K562 (cell line): ENCODE measurements around the gene PTTG1IP. TPM values are rescaled to one million over a fixed set of nuclear protein-coding genes. Genes with fewer than 3 reads are reported as not detected.

Experiments used
- CHD4 ChIP-seq: fragments of 200-600 bp; sonication (generic); IDR thresholded peaks from 3 replicates; pipeline ENCODE4 v1.6.1; 2012; ENCODE audit warnings: low read depth, mild to moderate bottlenecking, mixed read lengths, low read length, inconsistent platforms; ENCODE audit not compliant: insufficient read depth, insufficient replicate concordance, poor library complexity, severe bottlenecking
- FOSL1 ChIP-seq: fragments of 200-800 bp; sonication (Bioruptor generic); conservative IDR thresholded peaks from 2 replicates; pipeline ENCODE4 v1.6.1; 2016; ENCODE audit warnings: missing genetic modification characterization, missing compliant biosample characterization
- FOXM1 ChIP-seq, 2 experiments: fragments of 450-650 bp in 1 of 2; sonication (generic) in 1 of 2; formaldehyde crosslinking in 1 of 2; IDR thresholded peaks; 2 replicates each; pipeline versions ENCODE4 v1.6.1 to v1.9.0; 2017 to 2022; ENCODE audit warnings: low read depth in 2 of 2, mild to moderate bottlenecking in 2 of 2, missing genetic modification reagents in 1 of 2, moderate library complexity in 1 of 2
- KDM5B ChIP-seq: fragments of 200-600 bp; sonication (generic); IDR thresholded peaks from 2 replicates; pipeline ENCODE4 v1.6.1; 2012; ENCODE audit warnings: low read depth, mild to moderate bottlenecking, moderate library complexity, low read length, control low read depth, inconsistent platforms; ENCODE audit not compliant: insufficient replicate concordance
- MCM3 ChIP-seq: fragments of 450-650 bp; IDR thresholded peaks from 2 replicates; pipeline ENCODE4 v1.6.1; 2016
- MEIS2 ChIP-seq: fragments of 450-650 bp; IDR thresholded peaks from 2 replicates; pipeline ENCODE4 v1.6.1; 2014; ENCODE audit warnings: mild to moderate bottlenecking; ENCODE audit not compliant: partially characterized antibody
- MIER1 ChIP-seq: fragments of 450-650 bp; IDR thresholded peaks from 2 replicates; pipeline ENCODE4 v1.6.1; 2016; ENCODE audit warnings: antibody characterized with exemption, mild to moderate bottlenecking, low read depth
- PHB ChIP-seq: fragments of 250-450 bp; sonication (Bioruptor Pico); IDR thresholded peaks from 2 replicates; pipeline ENCODE4 v1.5.0; 2021
- TCF7L2 ChIP-seq: fragments of 150-350 bp; IDR thresholded peaks from 2 replicates; pipeline ENCODE4 v1.6.1; 2016; ENCODE audit warnings: low read depth, mild to moderate bottlenecking, low read length, moderate library complexity
- TEAD4 ChIP-seq, 2 experiments: sonication (generic) in 1 of 2; formaldehyde crosslinking in 1 of 2; IDR thresholded peaks; 2 replicates each; pipeline versions ENCODE4 v1.6.1 to v1.8.0; 2012 to 2022; ENCODE audit warnings: borderline replicate concordance in 1 of 2, inconsistent platforms in 1 of 2, low read length in 1 of 2, mild to moderate bottlenecking in 1 of 2, missing genetic modification reagents in 1 of 2
- XRCC5 ChIP-seq: fragments of 200-400 bp; formaldehyde crosslinking; IDR thresholded peaks from 2 replicates; pipeline ENCODE4 v1.6.1; 2017; ENCODE audit warnings: low read depth, mild to moderate bottlenecking, low read length
- ZNF239 ChIP-seq: fragments of 250-450 bp; sonication (Bioruptor Pico); IDR thresholded peaks from 2 replicates; pipeline ENCODE4 v1.4.0; 2020; ENCODE audit warnings: mild to moderate bottlenecking
- ZNF583 ChIP-seq: fragments of 250-450 bp; sonication (Bioruptor Pico); IDR thresholded peaks from 2 replicates; pipeline ENCODE4 v1.4.0; 2020
- polyA plus RNA-seq, 8 experiments: library from polyadenylated mRNA; depleted of rRNA in 4 of 8; stranded (reverse) in 5 of 8; unstranded in 3 of 8; fragments of >200 nt; fragmentation: Nextera tagmentation in 2 of 8; fragmentation: Illumina TruSeq in 1 of 8; extraction: Ambion mirVana in 2 of 8; extraction: Trizol in 1 of 8; gene quantifications; 2 replicates each; pipeline versions ENCODE4 v1.2.1 to v1.2.3, GENCODE V29; 2011 to 2014; ENCODE audit warnings: inconsistent platforms in 1 of 8, missing spikeins in 1 of 8
- total RNA-seq, 7 experiments: library from RNA; depleted of rRNA in 6 of 7; stranded (reverse); fragments of >200 nt in 6 of 7; fragmentation: Illumina TruSeq in 2 of 7; extraction: Trizol in 2 of 7; gene quantifications; 2 replicates each; pipeline versions ENCODE4 v1.2.1 to v1.2.3, GENCODE V29; 2011 to 2021; ENCODE audit warnings: low replicate concordance in 1 of 7
- TF ChIP-seq, protein P1 (sequence below): fragments of 450-650 bp; IDR thresholded peaks from 2 replicates; pipeline ENCODE4 v1.6.1; 2016; ENCODE audit warnings: antibody characterized with exemption
- TF ChIP-seq, protein P2 (sequence below): sonication (generic); formaldehyde crosslinking; IDR thresholded peaks from 2 replicates; pipeline ENCODE4 v1.8.0; 2022; ENCODE audit warnings: mild to moderate bottlenecking, low read depth, missing genetic modification reagents
- TF ChIP-seq, protein P3 (sequence below): fragments of 250-450 bp; sonication (Bioruptor Pico); IDR thresholded peaks from 2 replicates; pipeline ENCODE4 v1.4.0; 2020
- TF ChIP-seq, protein P4 (sequence below): fragments of 450-650 bp; formaldehyde crosslinking; IDR thresholded peaks from 2 replicates; pipeline ENCODE4 v1.4.0; 2020; ENCODE audit warnings: mild to moderate bottlenecking, moderate library complexity
- TF ChIP-seq, protein P5 (sequence below), 3 experiments: IDR thresholded peaks in 2 of 3; conservative IDR thresholded peaks in 1 of 3; 2 replicates each; pipeline ENCODE4 v1.5.1; 2011 to 2012; ENCODE audit warnings: low read length in 3 of 3, mild to moderate bottlenecking in 3 of 3, control low read depth in 2 of 3, improper control_type of control experiment in 1 of 3, inconsistent platforms in 1 of 3, low read depth in 1 of 3, mixed read lengths in 1 of 3, moderate library complexity in 1 of 3; ENCODE audit not compliant: insufficient read depth in 2 of 3

The PTTG1IP gene
- total and polyA plus RNA-seq, 9 of the 15 experiments (the other 6 are each of a cell fraction or from before 2014, with no cell fraction given) = 5.0 to 99.3 (median 82.4) TPM

DNA sequence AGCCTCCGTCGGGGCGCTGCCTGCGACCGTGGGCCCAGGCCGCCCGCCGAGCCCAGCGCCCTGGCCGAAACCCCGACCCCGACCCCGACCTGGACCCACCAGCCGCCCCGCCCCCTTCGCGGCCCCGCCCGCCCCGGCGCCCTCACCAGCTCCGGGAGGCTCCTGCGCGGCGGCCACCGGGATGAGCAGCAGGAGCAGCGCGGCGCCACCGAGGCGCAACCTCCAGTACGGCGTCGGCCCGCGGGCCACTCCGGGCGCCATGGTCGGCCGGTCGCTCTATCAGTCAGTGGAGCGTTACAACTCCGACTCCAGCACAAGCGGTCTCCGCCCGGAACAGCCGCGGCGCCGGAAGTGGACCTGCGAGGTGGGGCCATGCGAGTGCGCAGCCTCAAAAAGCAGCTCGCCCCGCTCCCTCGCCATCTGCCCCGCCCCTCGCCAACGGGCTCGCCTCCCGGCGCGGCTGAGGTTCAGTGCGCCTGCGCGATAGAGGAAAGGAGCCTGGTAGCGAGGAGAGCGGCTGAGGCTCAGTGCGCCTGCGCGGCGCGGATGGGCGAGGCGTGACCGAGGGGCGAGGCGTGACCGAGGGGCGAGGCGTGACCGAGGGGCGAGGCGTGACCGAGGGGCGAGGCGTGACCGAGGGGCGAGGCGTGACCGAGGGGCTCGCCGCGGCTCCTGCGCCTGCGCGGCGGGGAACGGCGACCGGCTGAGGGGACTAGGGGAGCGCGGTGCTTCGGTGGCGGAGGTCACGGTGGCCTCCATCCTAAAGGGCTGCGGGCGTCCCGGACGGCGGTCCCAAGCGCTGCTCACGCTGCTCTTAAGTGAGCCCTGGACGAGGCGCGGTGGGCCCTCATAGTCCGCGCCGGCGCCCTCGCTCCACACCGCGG is at the start of gene PTTG1IP (continued):
- TF ChIP-seq, protein P1, sequence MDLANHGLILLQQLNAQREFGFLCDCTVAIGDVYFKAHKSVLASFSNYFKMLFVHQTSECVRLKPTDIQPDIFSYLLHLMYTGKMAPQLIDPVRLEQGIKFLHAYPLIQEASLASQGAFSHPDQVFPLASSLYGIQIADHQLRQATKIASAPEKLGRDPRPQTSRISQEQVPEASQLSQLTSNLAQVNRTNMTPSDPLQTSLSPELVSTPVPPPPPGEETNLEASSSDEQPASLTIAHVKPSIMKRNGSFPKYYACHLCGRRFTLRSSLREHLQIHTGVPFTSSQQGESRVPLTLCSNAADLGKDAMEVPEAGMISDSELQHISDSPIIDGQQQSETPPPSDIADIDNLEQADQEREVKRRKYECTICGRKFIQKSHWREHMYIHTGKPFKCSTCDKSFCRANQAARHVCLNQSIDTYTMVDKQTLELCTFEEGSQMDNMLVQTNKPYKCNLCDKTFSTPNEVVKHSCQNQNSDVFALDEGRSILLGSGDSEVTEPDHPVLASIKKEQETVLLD = peak; percentile 99
- TF ChIP-seq, protein P2, sequence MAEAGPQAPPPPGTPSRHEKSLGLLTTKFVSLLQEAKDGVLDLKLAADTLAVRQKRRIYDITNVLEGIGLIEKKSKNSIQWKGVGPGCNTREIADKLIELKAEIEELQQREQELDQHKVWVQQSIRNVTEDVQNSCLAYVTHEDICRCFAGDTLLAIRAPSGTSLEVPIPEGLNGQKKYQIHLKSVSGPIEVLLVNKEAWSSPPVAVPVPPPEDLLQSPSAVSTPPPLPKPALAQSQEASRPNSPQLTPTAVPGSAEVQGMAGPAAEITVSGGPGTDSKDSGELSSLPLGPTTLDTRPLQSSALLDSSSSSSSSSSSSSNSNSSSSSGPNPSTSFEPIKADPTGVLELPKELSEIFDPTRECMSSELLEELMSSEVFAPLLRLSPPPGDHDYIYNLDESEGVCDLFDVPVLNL (CRISPR knock-in tag) = peak; percentile 79
- peak; percentile 72 for TF ChIP-seq KDM5B
- TF ChIP-seq, protein P3, sequence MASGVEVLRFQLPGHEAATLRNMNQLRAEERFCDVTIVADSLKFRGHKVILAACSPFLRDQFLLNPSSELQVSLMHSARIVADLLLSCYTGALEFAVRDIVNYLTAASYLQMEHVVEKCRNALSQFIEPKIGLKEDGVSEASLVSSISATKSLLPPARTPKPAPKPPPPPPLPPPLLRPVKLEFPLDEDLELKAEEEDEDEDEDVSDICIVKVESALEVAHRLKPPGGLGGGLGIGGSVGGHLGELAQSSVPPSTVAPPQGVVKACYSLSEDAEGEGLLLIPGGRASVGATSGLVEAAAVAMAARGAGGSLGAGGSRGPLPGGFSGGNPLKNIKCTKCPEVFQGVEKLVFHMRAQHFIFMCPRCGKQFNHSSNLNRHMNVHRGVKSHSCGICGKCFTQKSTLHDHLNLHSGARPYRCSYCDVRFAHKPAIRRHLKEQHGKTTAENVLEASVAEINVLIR = no peak
- TF ChIP-seq MIER1 = no peak
- TF ChIP-seq ZNF239 = no peak
- no peak for TF ChIP-seq TCF7L2
- no peak for TF ChIP-seq FOXM1 (IDR thresholded peaks at IDR 0.05; ENCODE audit: low read depth)
- peak; percentile 87 for TF ChIP-seq FOXM1 (CRISPR knock-in tag; IDR thresholded peaks at IDR 0.05; ENCODE audit: low read depth)
- no peak for TF ChIP-seq FOSL1 (tag)
- TF ChIP-seq ZNF583 = peak; percentile 55; the same call in 1 of the 2 replicates
- TF ChIP-seq, protein P4, sequence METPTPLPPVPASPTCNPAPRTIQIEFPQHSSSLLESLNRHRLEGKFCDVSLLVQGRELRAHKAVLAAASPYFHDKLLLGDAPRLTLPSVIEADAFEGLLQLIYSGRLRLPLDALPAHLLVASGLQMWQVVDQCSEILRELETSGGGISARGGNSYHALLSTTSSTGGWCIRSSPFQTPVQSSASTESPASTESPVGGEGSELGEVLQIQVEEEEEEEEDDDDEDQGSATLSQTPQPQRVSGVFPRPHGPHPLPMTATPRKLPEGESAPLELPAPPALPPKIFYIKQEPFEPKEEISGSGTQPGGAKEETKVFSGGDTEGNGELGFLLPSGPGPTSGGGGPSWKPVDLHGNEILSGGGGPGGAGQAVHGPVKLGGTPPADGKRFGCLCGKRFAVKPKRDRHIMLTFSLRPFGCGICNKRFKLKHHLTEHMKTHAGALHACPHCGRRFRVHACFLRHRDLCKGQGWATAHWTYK (CRISPR knock-in tag) = peak; percentile 89
- no peak for TF ChIP-seq TEAD4 (IDR thresholded peaks at IDR 0.05; ENCODE audit: low read length)
- TF ChIP-seq TEAD4 (CRISPR knock-in tag; IDR thresholded peaks at IDR 0.05; ENCODE audit: borderline replicate concordance) = 0 out of 2 replicates have a peak, but pooled peaks have one; percentile 23
- no peak for TF ChIP-seq CHD4
- TF ChIP-seq XRCC5 = no peak
- TF ChIP-seq, protein P5, sequence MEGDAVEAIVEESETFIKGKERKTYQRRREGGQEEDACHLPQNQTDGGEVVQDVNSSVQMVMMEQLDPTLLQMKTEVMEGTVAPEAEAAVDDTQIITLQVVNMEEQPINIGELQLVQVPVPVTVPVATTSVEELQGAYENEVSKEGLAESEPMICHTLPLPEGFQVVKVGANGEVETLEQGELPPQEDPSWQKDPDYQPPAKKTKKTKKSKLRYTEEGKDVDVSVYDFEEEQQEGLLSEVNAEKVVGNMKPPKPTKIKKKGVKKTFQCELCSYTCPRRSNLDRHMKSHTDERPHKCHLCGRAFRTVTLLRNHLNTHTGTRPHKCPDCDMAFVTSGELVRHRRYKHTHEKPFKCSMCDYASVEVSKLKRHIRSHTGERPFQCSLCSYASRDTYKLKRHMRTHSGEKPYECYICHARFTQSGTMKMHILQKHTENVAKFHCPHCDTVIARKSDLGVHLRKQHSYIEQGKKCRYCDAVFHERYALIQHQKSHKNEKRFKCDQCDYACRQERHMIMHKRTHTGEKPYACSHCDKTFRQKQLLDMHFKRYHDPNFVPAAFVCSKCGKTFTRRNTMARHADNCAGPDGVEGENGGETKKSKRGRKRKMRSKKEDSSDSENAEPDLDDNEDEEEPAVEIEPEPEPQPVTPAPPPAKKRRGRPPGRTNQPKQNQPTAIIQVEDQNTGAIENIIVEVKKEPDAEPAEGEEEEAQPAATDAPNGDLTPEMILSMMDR (IDR thresholded peaks at IDR 0.05 in 2 of 3, conservative IDR thresholded peaks at IDR 0.05 in 1 of 3; ENCODE audit: insufficient read depth in 2 of 3, low read depth in 1 of 3, low read length in 3 of 3) = no peak
- TF ChIP-seq PHB (CRISPR knock-in tag) = no peak
- TF ChIP-seq MCM3 = no peak
- TF ChIP-seq MEIS2 = peak; percentile 98
